SKM-1 (cell line): ENCODE data around the gene TRIP13.

Source experiments
- DNase-seq: peaks from one replicate; lab custom pipeline; 2025; ENCODE audit not compliant: unreplicated experiment; lab: John Stamatoyannopoulos, UW

The TRIP13 gene

GRCh38 chr5:949815-950560 lies 57.3 kb downstream of the TRIP13 start:
- no peak for DNase-seq

GRCh38 chr5:951940-952596 lies 59.4 kb downstream of the TRIP13 start:
- DNase-seq, result no peak

- no peak for DNase-seq
These were observed 60.0 kb downstream of the TRIP13 start for GRCh38 chr5:952597-953271.

GRCh38 chr5:953535-954449 lies 61.1 kb downstream of the TRIP13 start:
- no peak for DNase-seq

GRCh38 chr5:955886-956761 lies 63.4 kb downstream of the TRIP13 start:
- DNase-seq, result no peak

- DNase-seq, result no peak
These were observed 64.5 kb downstream of the TRIP13 start for GRCh38 chr5:956941-957747.

GRCh38 chr5:957748-958485 lies 65.2 kb downstream of the TRIP13 start:
- no peak for DNase-seq

- no peak for DNase-seq
These were observed 66.3 kb downstream of the TRIP13 start for GRCh38 chr5:958701-959571.

GRCh38 chr5:959581-960531 lies 67.2 kb downstream of the TRIP13 start:
- DNase-seq, result no peak

- no peak for DNase-seq
These were observed 67.9 kb downstream of the TRIP13 start for GRCh38 chr5:960551-960950.

GRCh38 chr5:961002-961710 lies 68.5 kb downstream of the TRIP13 start:
- no peak for DNase-seq

- DNase-seq, result no peak
These were observed 69.1 kb downstream of the TRIP13 start for GRCh38 chr5:961711-962240.

GRCh38 chr5:962386-962785 lies 69.7 kb downstream of the TRIP13 start:
- DNase-seq, result no peak

GRCh38 chr5:962801-963200 lies 70.1 kb downstream of the TRIP13 start:
- no peak for DNase-seq

GRCh38 chr5:963310-963672 lies 70.6 kb downstream of the TRIP13 start:
- DNase-seq, result no peak
